ENCODE results near the gene COA7.

The COA7 gene

GRCh38 chr1:52667984-52668383, 30.2 kb downstream of the COA7 start:
- DNase-seq = no peak

GRCh38 chr1:52667290-52667689, 30.9 kb downstream of the COA7 start:
- no peak for DNase-seq

- DNase-seq = no peak
Measured at GRCh38 chr1:52665006-52665941, 32.9 kb downstream of the COA7 start.

- no peak for DNase-seq
Measured at GRCh38 chr1:52663716-52664115, 34.4 kb downstream of the COA7 start.

- no peak for DNase-seq
Measured at GRCh38 chr1:52662645-52663313, 35.4 kb downstream of the COA7 start.

- no peak for DNase-seq
Measured at GRCh38 chr1:52660807-52661206, 37.3 kb downstream of the COA7 start.

GRCh38 chr1:52659851-52660596, 38.1 kb downstream of the COA7 start:
- no peak for DNase-seq

DNA sequence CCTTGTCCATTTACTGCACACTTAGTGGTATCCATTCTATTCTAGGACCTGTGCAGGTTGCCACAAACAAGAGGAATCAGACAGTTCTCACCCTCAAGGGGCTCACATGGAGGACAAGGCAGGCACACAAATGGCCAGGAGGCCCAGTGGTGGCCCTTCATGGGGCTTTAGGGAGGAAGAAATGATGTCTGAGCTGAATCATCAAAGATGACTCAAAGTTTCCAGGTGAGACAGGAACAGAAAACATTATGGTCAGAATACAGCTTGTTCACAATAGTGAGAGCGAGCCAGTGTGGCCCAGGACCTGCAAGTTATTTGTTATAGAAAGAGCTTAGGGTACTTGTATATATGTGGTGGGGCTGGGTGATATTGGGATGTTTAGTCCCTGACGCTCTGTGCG, 38.8 kb downstream of the COA7 start:
- no peak for DNase-seq

DNA sequence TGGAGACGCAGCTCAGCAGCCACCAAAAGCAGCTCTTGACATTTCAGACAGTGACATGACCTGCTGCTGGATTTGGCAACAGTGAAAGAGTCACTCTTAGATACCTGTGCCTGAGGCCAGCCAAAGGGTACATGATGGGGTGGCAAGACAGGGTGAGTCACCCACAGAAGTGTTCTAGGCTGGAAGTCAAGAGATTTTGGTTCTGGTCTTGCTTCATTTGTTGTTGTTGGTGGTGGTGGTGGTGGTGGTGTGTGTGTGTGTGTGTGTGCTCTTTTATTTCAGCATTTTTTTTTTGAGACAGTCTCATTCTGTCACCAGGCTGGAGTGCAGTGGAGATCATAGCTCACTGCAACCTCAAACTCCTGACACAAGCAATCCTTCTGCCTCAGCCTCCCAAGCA, 39.4 kb downstream of the COA7 start:
- DNase-seq = no peak

- DNase-seq = no peak
Measured at GRCh38 chr1:52657702-52658101, 40.4 kb downstream of the COA7 start.

GRCh38 chr1:52654063-52654462, 44.1 kb downstream of the COA7 start:
- no peak for DNase-seq

DNA sequence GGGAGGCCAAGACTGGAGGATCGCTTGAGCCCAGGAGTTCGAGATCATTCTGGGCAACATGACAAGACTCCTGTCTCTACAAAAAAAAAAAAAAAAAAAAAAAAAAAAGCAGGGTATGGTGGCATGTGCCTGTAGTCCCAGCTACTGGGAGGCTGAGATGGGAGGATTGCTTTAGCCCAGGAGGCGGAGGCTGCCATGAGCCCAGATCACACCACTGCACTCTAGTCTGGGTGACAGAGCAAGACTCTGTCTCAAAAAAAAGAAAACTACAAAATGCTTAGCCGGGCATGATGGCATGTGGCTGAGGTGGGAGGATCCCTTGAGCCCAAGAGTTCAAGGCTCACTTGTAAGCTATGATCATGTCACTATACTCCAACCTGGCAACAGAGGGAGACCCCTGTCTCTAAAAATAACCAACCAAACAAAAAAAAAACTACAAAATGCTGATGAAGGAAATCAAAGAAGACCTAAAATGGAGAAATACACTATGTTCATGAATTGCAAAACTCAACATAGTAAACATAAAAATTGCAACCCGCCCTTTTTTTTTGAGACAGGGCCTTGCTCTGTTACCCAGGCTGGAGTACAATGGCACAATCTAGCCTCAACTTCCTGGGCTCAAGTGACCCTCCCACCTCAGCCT, 44.8 kb downstream of the COA7 start:
- DNase-seq = no peak

DNA sequence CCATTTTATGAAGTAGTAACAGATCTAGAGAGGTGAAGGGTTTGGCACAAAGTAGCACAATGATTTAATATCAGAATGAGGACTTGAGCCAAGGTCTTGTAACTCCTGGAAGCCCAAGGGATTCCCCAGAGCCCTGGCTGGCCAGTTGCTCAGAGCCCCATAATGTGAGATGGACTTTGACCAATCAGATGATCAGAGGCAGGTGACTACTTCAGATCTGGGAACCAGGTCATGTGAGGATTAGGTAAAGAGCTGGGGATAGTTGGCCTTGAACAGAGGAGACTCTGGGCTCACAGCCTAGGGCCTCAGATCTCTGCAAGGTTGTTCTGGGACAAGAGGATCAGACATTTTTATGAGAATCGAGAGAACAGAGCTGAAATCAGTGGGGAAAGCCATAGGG, 46.2 kb downstream of the COA7 start:
- DNase-seq = no peak

DNA sequence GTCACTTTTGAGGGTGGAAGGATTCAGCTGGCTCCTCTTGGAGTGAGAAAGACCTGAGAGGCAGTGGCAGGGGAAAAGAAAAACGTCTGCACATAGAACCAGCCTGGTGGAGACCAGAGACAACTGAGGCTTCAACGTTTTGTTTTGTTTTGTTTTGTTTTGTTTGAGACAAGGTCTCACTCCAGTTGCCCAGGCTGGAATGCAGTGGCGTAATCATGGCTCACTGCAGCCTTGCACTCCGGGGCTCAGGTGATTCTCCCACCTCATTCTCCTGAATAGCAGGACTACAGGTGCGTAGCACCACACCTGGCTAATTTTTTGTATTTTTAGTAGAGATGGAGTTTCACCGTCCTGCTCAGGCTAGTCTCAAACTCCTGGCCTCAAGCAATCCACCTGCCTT, 52.9 kb downstream of the COA7 start:
- DNase-seq = no peak

GRCh38 chr1:52641307-52641706, 56.8 kb downstream of the COA7 start:
- no peak for DNase-seq

GRCh38 chr1:52640697-52641096, 57.5 kb downstream of the COA7 start:
- no peak for DNase-seq

DNA sequence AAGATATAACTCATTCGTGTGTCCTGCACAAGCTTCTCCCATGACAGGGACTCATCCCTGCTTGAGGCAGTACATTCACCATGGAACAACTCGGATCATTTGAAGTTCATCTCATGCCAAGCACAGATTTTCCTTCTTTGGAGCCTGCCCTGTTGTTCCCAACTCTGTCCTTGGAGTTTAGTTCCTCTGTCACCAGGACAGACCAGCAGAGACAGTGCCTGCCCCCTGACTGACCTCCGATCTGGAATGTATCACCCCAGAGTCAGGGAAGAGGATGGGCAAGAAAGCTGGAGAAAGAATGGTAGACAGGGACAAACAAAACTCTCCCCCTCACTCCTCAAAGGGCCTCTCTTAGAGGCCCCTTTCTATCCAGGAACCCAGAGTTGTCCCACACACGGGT, 60.2 kb downstream of the COA7 start:
- DNase-seq = no peak

DNA sequence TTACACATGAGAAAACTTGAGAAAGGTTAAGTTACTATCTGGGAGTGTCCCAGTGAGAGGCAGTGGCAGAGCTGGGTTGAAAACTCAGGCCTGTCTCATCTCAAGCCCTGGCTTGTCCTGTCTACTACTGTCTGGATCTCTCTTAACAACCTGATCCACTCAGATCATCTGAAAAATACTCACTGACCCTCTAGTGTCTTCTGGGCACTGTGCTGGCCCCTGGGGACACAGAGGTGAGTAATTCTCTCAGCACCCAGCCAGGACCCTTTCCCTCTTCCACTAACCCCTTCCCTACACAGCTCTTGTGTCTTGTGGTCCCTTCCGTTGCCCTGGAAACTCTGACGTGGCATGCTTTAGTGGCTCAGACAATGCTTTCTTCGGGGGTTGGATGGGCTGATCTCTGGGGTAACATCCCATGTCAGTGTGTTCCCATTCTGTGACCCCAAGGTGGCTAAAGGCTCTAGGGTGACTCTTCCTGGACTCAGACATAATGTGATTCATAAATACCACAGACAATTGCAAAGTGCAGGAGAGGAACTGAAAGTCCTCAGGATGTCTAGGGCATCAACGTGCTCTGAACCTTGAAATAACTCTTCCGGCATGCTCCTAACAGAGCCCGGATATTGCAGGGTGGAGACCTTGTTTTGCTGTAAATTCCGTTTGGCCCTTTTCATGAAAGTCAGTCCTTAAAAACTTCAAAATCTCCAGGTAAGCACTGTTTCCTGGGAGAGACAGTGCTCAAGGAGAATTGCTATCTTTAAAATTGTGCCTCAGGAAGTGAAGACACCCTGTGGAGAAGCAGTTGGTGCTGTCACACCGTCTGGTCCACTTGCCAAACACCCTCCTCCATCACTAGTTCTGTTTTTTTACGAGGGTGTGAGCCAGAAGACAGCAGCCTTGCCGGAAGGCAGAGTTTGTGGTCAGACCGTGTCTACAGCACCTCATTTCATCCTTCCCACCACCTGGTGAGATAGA, 61.1 kb downstream of the COA7 start:
- no peak for DNase-seq

- no peak for DNase-seq
Measured at GRCh38 chr1:52635321-52636089, 62.6 kb downstream of the COA7 start.

All from amniotic stem cell (primary cell).